Thoracic aorta endothelial cell (primary cell): ENCODE results near the gene CDKN2C. TPM values are rescaled to one million over a fixed set of nuclear protein-coding genes. Genes with fewer than 3 reads are reported as not detected.

Experiments used
- total RNA-seq: library from RNA; depleted of rRNA; stranded (reverse); fragments of >200 nt; gene quantifications from 2 replicates; pipeline ENCODE4 v1.2.3, GENCODE V29; 2012

The CDKN2C gene
- 10.4 and 28.3 TPM in 2 replicates for total RNA-seq

GRCh38 chr1:50969611-50970508 is at the start of gene CDKN2C:
Gene CDKN2C (plus strand): TSS chr1:50970245. CDS start chr1:50970369, 124 bp downstream.

GRCh38 chr1:50959913-50960844 is 9.9 kb upstream of the CDKN2C start, which contains the start of gene FAF1:
Gene FAF1 (minus strand): TSS chr1:50960267. CDS start chr1:50959811, 456 bp downstream.

Other genes starting within 250 kb of the CDKN2C start
- 80.3 and 92.1 TPM in 2 replicates for gene FAF1, start 10.0 kb upstream of the CDKN2C start, total RNA-seq
- gene C1orf185, start 132.0 kb downstream of the CDKN2C start, total RNA-seq = not detected in 2 replicates